HL-60 (cell line): ENCODE results near the gene CDK15.

Experiments
- DNase-seq, 2 experiments: peaks; one replicate each; pipeline ENCODE4 v3.0.0-alpha.2; 2010 to 2020; ENCODE audit warnings: low read depth in 1 of 2, low spot score in 1 of 2
- H3K27ac ChIP-seq: fragments of 250-450 bp; sonication (Bioruptor Pico); replicated peaks from 2 replicates; pipeline ENCODE4 v1.5.1; 2020; ENCODE audit warnings: mild to moderate bottlenecking, moderate library complexity
- H3K27me3 ChIP-seq: fragments of 250-450 bp; sonication (Bioruptor Pico); 2 replicates; pipeline ENCODE4 v1.5.1; 2021; ENCODE audit warnings: mild to moderate bottlenecking, moderate library complexity; ENCODE audit not compliant: insufficient read depth, poor library complexity, severe bottlenecking
- H3K4me3 ChIP-seq: replicated peaks from 2 replicates; pipeline ENCODE4 v1.5.1; 2011; ENCODE audit warnings: mild to moderate bottlenecking, control low read depth, low read length; ENCODE audit not compliant: insufficient read depth
- CTCF ChIP-seq: IDR thresholded peaks from one replicate; pipeline ENCODE4 v1.5.1; 2011; ENCODE audit warnings: low read length, control low read depth, inconsistent platforms; ENCODE audit not compliant: insufficient read depth
- GABPA ChIP-seq: IDR thresholded peaks from 2 replicates; pipeline ENCODE4 v1.6.1; 2012; ENCODE audit warnings: low read depth
- POLR2AphosphoS5 ChIP-seq: IDR thresholded peaks from 2 replicates; pipeline ENCODE4 v1.6.1; 2012; ENCODE audit warnings: low read depth
- REST ChIP-seq: IDR thresholded peaks from 2 replicates; pipeline ENCODE4 v1.6.1; 2012; ENCODE audit warnings: low read depth; ENCODE audit not compliant: insufficient replicate concordance
- SPI1 ChIP-seq: IDR thresholded peaks from 2 replicates; pipeline ENCODE4 v1.6.1; 2012; ENCODE audit warnings: low read depth, mild to moderate bottlenecking, borderline replicate concordance

Gene CDK15

GRCh38 chr2:201929281-201930026, 123.1 kb downstream of the CDK15 start:
- H3K27me3 ChIP-seq = no peaks in the 10 kb centered on the region
- H3K27ac ChIP-seq = no peak overlapping the region
- H3K4me3 ChIP-seq = no peak overlapping the region
- TF ChIP-seq POLR2AphosphoS5 (no peak), GABPA (no peak), CTCF (no peak), REST (no peak), SPI1 (no peak)
- DNase-seq = no peak

GRCh38 chr2:201930043-201930442, 123.7 kb downstream of the CDK15 start:
- no peak for TF ChIP-seq GABPA
- TF ChIP-seq SPI1 = no peak
- no peak for TF ChIP-seq REST
- no peak for TF ChIP-seq CTCF
- H3K27me3 ChIP-seq = no peaks in the 10 kb centered on the region
- H3K4me3 ChIP-seq = no peak overlapping the region
- DNase-seq = no peak
- no peak overlapping the region for H3K27ac ChIP-seq

GRCh38 chr2:201930831-201931230, 124.5 kb downstream of the CDK15 start:
- Histone ChIP-seq H3K27ac (no peak overlapping the region), H3K4me3 (no peak overlapping the region), H3K27me3 (no peaks in the 10 kb centered on the region)
- DNase-seq = no peak
- TF ChIP-seq SPI1 = no peak
- TF ChIP-seq POLR2AphosphoS5 = no peak

GRCh38 chr2:201931475-201931874, 125.1 kb downstream of the CDK15 start:
- DNase-seq = no peak
- no peaks in the 10 kb centered on the region for H3K27me3 ChIP-seq
- no peak for TF ChIP-seq CTCF
- no peak for TF ChIP-seq POLR2AphosphoS5
- TF ChIP-seq REST = no peak
- TF ChIP-seq SPI1 = no peak
- TF ChIP-seq GABPA = no peak
- no peak overlapping the region for H3K4me3 ChIP-seq
- H3K27ac ChIP-seq = no peak overlapping the region
